Vein endothelial cell (primary cell): ENCODE results near the gene MGAT5. TPM values are rescaled to one million over a fixed set of nuclear protein-coding genes. Genes with fewer than 3 reads are reported as not detected.

ENCODE experiments used
- small RNA-seq: library from RNA; depleted of rRNA; stranded (forward); fragments of <200 nt; gene quantifications from one replicate; pipeline ENCODE3, GENCODE V24; 2012
- total RNA-seq: library from RNA; depleted of rRNA; stranded (reverse); fragments of >200 nt; gene quantifications from 2 replicates; pipeline ENCODE4 v1.2.3, GENCODE V29; 2012

MGAT5 gene
- total RNA-seq = 62.6 and 71.5 TPM in 2 replicates

GRCh38 chr2:134253804-134254203 lies at the start of gene MGAT5:
Gene MGAT5, plus strand, starts transcription at chr2:134254072. Its CDS starts 332 bp downstream, at chr2:134254404.

Small RNAs within 50 kb of the gene (small RNA-seq; reads per million reads assigned to genes)
- not detected for gene RNA5SP104
